Measurements from ENCODE around the gene GPATCH2. TPM values are rescaled to one million over a fixed set of nuclear protein-coding genes. Genes with fewer than 3 reads are reported as not detected.

Gene GPATCH2
- total RNA-seq, 2 donors from 2014 or later: 21.2 to 23.2 TPM

- Histone ChIP-seq H3K9me3 (ENCODE audit: control insufficient read depth, low read length) (peaks cover 15% of the 10 kb centered on the region), H3K36me3 (ENCODE audit: control insufficient read depth, insufficient read depth, low read length) (no peaks in the 10 kb centered on the region), H3K4me3 (ENCODE audit: low read length) (no peak overlapping the region), H3K4me1 (ENCODE audit: control insufficient read depth, insufficient read depth, low read length) (no peaks in the 10 kb centered on the region), H3K27ac (ENCODE audit: low read depth, low read length) (no peak overlapping the region), H3K27me3 (ENCODE audit: control insufficient read depth, insufficient read depth, low read length, poor library complexity, severe bottlenecking) (no peaks in the 10 kb centered on the region), H3K9ac (ENCODE audit: extremely low read depth, low read length, poor library complexity, severe bottlenecking) (no peak overlapping the region)
- TF ChIP-seq, protein P1, sequence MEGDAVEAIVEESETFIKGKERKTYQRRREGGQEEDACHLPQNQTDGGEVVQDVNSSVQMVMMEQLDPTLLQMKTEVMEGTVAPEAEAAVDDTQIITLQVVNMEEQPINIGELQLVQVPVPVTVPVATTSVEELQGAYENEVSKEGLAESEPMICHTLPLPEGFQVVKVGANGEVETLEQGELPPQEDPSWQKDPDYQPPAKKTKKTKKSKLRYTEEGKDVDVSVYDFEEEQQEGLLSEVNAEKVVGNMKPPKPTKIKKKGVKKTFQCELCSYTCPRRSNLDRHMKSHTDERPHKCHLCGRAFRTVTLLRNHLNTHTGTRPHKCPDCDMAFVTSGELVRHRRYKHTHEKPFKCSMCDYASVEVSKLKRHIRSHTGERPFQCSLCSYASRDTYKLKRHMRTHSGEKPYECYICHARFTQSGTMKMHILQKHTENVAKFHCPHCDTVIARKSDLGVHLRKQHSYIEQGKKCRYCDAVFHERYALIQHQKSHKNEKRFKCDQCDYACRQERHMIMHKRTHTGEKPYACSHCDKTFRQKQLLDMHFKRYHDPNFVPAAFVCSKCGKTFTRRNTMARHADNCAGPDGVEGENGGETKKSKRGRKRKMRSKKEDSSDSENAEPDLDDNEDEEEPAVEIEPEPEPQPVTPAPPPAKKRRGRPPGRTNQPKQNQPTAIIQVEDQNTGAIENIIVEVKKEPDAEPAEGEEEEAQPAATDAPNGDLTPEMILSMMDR (conservative IDR thresholded peaks at IDR 0.05): no peak
- peaks cover 25% of the 10 kb centered on the region for H3K9me3 Mint-ChIP-seq
- DNase-seq: peak; percentile 59
- 80 to 81% methylated on average over 3 of the region's 3 CpGs for WGBS, 2 experiments (ENCODE audit: insufficient coverage in 1 of 2, insufficient read length in 1 of 2)
- no peak overlapping the region for H3K27ac Mint-ChIP-seq
- H3K27me3 Mint-ChIP-seq (ENCODE audit: insufficient read depth): peaks cover 5% of the 10 kb centered on the region
- H3K36me3 Mint-ChIP-seq (ENCODE audit: low read depth): peaks cover 44% of the 10 kb centered on the region
- H3K4me3 Mint-ChIP-seq: no peak overlapping the region
- H3K4me1 Mint-ChIP-seq: peaks cover 10% of the 10 kb centered on the region
Observed at GRCh38 chr1:217437376-217437775, 193.5 kb downstream of the GPATCH2 start.

DNA sequence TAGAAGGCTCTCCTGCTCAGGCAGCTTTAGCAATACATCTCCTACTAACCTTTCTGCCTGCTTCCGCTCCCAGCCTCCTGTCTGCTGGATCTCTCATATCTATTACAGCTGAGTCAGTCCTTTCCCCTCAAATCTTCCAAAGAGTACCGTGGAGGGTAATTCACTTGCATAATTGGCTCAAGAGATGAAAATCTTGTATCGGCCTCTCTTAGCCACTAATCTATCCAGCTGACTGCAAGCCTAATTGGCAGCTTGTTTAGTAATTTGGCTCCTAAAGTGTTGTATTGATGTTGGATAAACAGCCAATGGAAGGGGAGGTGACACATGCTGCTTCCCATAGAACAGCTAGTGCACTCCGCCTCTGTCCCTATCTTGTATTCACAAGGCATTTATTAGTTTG is 195.7 kb downstream of the GPATCH2 start:
- H3K9me3 Mint-ChIP-seq: peaks cover 13% of the 10 kb centered on the region
- TF ChIP-seq, protein P1 (conservative IDR thresholded peaks at IDR 0.05): no peak
- H3K36me3 ChIP-seq (ENCODE audit: control insufficient read depth, insufficient read depth, low read length): peaks cover 10% of the 10 kb centered on the region
- H3K9ac ChIP-seq (ENCODE audit: extremely low read depth, low read length, poor library complexity, severe bottlenecking): no peak overlapping the region
- H3K9me3 ChIP-seq (ENCODE audit: control insufficient read depth, low read length): peaks cover 15% of the 10 kb centered on the region
- H3K27ac Mint-ChIP-seq: no peak overlapping the region
- H3K4me3 ChIP-seq (ENCODE audit: low read length): no peak overlapping the region
- H3K27ac ChIP-seq (ENCODE audit: low read depth, low read length): no peak overlapping the region
- peaks cover 7% of the 10 kb centered on the region for H3K4me1 Mint-ChIP-seq
- H3K36me3 Mint-ChIP-seq (ENCODE audit: low read depth): peaks cover 38% of the 10 kb centered on the region
- no peaks in the 10 kb centered on the region for H3K4me1 ChIP-seq (ENCODE audit: control insufficient read depth, insufficient read depth, low read length)
- no peaks in the 10 kb centered on the region for H3K27me3 ChIP-seq (ENCODE audit: control insufficient read depth, insufficient read depth, low read length, poor library complexity, severe bottlenecking)
- peaks cover 5% of the 10 kb centered on the region for H3K27me3 Mint-ChIP-seq (ENCODE audit: insufficient read depth)
- no peak for DNase-seq
- H3K4me3 Mint-ChIP-seq: no peak overlapping the region
- 65 to 76% methylated on average over 3 to 4 of the region's 4 CpGs for WGBS, 2 experiments (ENCODE audit: insufficient coverage in 1 of 2, insufficient read length in 1 of 2)

GRCh38 chr1:217433664-217434063 is 197.2 kb downstream of the GPATCH2 start:
- Histone ChIP-seq H3K4me1 (ENCODE audit: control insufficient read depth, insufficient read depth, low read length) (peaks cover 3% of the 10 kb centered on the region), H3K9me3 (ENCODE audit: control insufficient read depth, low read length) (peaks cover 6% of the 10 kb centered on the region), H3K4me3 (ENCODE audit: low read length) (no peak overlapping the region), H3K27ac (ENCODE audit: low read depth, low read length) (no peak overlapping the region), H3K27me3 (ENCODE audit: control insufficient read depth, insufficient read depth, low read length, poor library complexity, severe bottlenecking) (no peaks in the 10 kb centered on the region), H3K9ac (ENCODE audit: extremely low read depth, low read length, poor library complexity, severe bottlenecking) (no peak overlapping the region), H3K36me3 (ENCODE audit: control insufficient read depth, insufficient read depth, low read length) (peaks cover 10% of the 10 kb centered on the region)
- TF ChIP-seq, protein P1 (conservative IDR thresholded peaks at IDR 0.05): no peak
- H3K4me3 Mint-ChIP-seq: no peak overlapping the region
- no peak overlapping the region for H3K27ac Mint-ChIP-seq
- DNase-seq: no peak
- H3K4me1 Mint-ChIP-seq: peaks cover 12% of the 10 kb centered on the region
- 88% methylated on average over 3 of the region's 4 CpGs; no CpG with 5 or more reads in 1 of the 2 experiments for WGBS, 2 experiments (ENCODE audit: insufficient coverage in 1 of 2, insufficient read length in 1 of 2)
- H3K9me3 Mint-ChIP-seq: peaks cover 2% of the 10 kb centered on the region
- H3K36me3 Mint-ChIP-seq (ENCODE audit: low read depth): peaks cover 23% of the 10 kb centered on the region
- H3K27me3 Mint-ChIP-seq (ENCODE audit: insufficient read depth): no peaks in the 10 kb centered on the region

All from endodermal cell (in vitro differentiated cells).